ENCODE data around the gene DTNB.

DTNB gene

DNA sequence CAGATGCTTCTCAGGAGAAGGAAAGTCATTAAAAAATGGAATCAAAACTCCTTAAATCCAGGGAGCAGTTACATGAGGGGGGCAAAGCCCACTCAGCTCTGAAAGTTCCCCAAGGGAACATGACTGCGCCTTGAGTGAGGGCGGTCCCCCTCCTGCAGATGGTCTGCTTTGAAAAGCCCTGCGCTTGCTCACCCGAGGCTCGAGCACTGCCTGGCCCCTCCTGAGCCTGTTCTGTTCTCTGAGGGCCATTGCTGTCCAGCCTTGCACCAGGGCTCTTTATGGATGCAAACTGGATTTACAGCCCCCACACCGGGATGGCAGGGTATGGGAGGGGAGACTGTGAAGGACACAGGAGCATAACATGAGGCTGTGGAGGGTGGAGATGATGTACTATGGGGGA, 293.8 kb downstream of the DTNB start:
- TF ChIP-seq, protein P1, sequence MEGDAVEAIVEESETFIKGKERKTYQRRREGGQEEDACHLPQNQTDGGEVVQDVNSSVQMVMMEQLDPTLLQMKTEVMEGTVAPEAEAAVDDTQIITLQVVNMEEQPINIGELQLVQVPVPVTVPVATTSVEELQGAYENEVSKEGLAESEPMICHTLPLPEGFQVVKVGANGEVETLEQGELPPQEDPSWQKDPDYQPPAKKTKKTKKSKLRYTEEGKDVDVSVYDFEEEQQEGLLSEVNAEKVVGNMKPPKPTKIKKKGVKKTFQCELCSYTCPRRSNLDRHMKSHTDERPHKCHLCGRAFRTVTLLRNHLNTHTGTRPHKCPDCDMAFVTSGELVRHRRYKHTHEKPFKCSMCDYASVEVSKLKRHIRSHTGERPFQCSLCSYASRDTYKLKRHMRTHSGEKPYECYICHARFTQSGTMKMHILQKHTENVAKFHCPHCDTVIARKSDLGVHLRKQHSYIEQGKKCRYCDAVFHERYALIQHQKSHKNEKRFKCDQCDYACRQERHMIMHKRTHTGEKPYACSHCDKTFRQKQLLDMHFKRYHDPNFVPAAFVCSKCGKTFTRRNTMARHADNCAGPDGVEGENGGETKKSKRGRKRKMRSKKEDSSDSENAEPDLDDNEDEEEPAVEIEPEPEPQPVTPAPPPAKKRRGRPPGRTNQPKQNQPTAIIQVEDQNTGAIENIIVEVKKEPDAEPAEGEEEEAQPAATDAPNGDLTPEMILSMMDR (IDR thresholded peaks at IDR 0.05; ENCODE audit: borderline replicate concordance, insufficient read depth, low read depth, low read length): no peak
- no peak overlapping the region for H3K4me3 ChIP-seq (ENCODE audit: low read depth, low read length)

DNA sequence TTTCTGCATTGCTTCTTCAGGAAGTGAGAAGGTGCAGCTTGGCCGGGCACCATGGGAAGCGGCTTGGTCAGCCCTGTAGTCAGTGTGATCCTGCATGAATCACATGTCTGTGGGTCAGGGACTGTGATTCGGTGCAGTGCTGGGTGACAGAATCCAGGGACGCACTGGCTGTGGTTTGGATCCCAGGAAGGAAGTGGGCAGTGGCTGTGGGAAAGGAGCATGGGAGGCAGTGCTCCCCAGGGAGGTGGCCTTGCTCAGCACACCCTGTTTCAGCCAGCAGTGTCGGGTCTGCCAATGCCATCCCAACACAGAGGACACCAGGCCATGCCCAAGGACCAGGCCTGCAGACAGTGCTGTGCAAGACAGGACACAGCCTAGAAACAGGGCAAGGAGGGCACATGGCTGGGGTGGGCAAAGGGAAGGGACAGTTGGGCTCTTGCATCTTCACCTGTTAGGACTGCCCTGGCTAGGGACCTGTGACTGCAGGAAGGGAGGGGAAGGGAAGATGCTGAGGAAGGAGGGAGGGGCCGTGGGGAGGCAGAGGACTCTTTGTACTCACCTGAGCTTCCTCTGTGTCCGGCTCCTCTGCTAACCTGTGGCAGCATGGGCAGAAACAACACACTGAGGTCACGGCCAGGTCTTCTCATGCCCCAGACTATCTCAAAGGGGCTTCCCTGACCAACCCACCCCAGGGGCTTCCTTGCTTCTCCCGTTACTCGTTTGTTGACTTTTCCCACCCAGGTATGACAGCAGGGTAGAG, 294.5 kb downstream of the DTNB start:
- TF ChIP-seq, protein P1 (IDR thresholded peaks at IDR 0.05; ENCODE audit: borderline replicate concordance, insufficient read depth, low read depth, low read length): no peak
- H3K4me3 ChIP-seq (ENCODE audit: low read depth, low read length): no peak overlapping the region

DNA sequence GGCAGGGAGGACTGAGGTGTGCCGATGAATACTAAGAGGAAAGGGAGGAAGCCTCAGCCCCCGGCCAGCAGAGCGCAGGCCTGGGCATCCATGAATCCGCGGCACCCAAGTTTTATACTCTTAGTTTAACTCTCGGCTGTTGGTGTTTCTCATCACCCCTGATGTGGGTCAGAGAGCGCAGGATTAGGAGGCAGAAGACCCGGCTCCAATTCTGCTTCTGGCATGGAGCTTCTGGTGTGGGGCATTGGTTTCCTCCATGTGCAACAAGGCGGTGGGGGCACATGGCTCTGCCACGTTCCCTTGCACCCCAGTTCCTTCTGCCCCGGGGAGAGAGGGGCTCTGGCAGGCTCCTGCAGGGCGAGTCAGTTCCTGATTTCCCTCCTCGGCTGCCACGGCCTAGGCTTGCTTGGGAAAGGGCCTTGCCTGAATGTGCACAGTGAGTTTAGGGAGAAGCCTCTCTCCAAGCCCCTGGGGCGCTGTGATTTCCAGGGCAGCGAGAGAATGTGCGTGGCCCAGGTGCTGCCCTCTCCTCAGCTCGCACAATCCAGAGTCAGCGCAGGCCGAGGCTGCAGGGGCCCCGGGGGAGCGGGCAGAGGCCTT, 295.5 kb downstream of the DTNB start:
- TF ChIP-seq, protein P1 (IDR thresholded peaks at IDR 0.05; ENCODE audit: borderline replicate concordance, insufficient read depth, low read depth, low read length): no peak
- no peak overlapping the region for H3K4me3 ChIP-seq (ENCODE audit: low read depth, low read length)

DNA sequence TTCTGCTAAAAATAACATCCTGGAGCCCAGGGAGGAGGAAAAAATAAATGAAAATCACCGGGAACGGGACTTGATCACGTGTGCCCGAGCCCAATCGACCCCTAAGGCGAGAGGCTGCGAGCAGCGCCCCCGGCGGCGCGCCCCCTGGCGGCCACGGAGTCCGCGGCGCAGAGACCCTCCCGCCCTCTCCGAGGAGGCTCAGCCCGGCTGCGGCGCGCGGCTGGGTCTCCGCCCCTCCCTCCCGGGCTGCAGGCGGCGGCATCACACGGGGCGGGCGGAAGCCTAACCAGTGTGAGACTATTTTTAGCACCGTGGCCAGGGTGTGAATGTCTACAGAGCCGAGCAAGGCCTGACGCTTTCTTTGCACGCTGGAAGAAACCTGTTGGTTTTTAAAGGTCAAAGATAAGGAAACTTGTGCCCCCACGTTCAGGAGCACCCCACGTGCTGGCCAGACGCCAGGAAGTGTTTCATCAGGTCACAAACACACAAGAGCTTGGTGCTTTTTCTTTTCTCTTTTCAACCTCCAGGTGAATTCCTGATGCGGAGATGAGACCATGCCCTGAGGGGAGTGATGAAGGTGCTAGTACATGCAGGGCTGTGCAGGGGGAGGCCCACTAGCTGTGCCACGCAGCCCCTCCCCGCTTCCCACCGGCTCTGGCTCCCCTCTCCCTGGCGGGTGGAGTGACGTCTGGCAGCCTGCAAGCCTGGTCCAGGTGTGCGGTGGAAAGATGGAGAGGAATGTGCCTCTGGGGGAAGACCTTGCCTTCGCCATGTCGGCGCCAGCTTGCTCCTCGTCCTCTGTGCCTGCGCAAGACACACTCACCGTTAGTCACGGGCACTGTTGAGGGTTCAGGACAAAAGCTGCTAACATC, 296.4 kb downstream of the DTNB start:
- TF ChIP-seq, protein P1 (IDR thresholded peaks at IDR 0.05; ENCODE audit: borderline replicate concordance, insufficient read depth, low read depth, low read length): peak; percentile 99
- no peak overlapping the region for H3K4me3 ChIP-seq (ENCODE audit: low read depth, low read length)

DNA sequence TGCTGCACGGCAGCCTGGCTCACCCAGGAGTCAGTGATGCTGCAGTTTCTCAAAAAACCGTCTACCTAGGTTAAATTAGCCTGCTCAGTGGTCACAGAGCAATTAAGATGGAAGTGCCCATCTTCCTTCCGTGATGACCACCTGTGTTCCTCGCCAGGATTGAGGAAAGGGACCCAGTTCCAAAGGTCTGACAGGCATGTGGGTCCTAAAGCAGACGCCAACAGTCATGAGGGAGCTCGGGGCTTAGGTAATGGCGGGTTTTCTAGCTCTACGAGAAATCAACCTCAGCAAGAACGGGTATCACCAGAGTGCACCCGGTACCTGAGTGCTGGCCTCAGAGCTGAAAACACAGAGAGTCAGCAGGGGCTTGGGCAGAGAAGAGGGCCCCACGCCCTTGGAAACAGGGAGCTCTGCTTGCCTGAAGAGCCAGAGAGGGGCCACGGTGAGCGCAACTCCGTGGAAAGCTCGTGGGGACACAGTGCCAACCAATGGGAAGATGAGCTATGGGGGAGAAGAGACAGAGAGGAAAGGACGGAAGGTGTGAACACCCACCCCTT, 297.3 kb downstream of the DTNB start:
- TF ChIP-seq, protein P1 (IDR thresholded peaks at IDR 0.05; ENCODE audit: borderline replicate concordance, insufficient read depth, low read depth, low read length): no peak
- no peak overlapping the region for H3K4me3 ChIP-seq (ENCODE audit: low read depth, low read length)

DNA sequence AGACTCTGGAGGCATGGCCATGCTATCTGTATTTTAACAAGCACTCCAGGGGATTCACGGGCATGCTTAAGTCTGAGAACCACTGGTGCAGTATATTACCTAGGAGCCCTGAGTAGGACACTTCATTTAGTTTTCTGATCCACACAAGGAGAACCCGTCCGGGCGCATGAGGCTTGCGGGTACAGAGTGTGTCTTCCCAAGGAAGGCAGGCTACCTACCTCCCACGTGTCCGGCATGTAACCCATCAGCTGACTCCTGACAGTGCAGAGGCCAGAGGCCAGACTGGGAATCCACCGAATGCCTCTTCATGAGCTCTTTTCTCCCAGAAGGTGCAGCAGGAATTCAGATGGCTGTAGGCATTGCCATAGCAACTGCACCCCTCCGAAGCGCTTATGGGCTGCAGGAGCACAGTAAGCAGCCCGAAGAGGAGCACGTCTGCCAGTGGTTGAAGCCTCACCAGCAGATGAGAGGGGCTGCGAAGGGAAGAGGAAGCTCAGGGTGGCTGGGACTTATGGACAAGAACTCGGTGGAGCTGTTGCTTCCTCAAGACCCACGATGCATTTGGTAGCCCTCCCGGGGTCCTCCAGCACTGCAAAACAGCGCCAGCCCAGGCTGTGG, 297.9 kb downstream of the DTNB start:
- TF ChIP-seq, protein P1 (IDR thresholded peaks at IDR 0.05; ENCODE audit: borderline replicate concordance, insufficient read depth, low read depth, low read length): no peak
- no peak overlapping the region for H3K4me3 ChIP-seq (ENCODE audit: low read depth, low read length)

All from GM12875 (cell line).